K562 (cell line): Measurements from ENCODE around the gene LRGUK. TPM values are rescaled to one million over a fixed set of nuclear protein-coding genes. Genes with fewer than 3 reads are reported as not detected.

ENCODE experiments used
- CTBP1 ChIP-seq: fragments of 450-650 bp; IDR thresholded peaks from 2 replicates; pipeline ENCODE4 v1.6.1; 2016; ENCODE audit warnings: borderline replicate concordance
- EZH2 ChIP-seq: IDR thresholded peaks from 2 replicates; pipeline ENCODE4 v1.6.1; 2012; ENCODE audit warnings: low read depth, mild to moderate bottlenecking, inconsistent platforms, low read length, borderline replicate concordance
- MXI1 ChIP-seq: IDR thresholded peaks from 2 replicates; pipeline ENCODE4 v1.6.1; 2011; ENCODE audit warnings: low read depth, mild to moderate bottlenecking, improper control_type of control experiment, low read length
- NFIX ChIP-seq: fragments of 250-450 bp; sonication (Bioruptor Pico); IDR thresholded peaks from 2 replicates; pipeline ENCODE4 v1.4.0; 2020; ENCODE audit warnings: low read depth, mild to moderate bottlenecking, moderate library complexity
- PPARD ChIP-seq: fragments of 250-450 bp; sonication (Bioruptor Pico); IDR thresholded peaks from 2 replicates; pipeline ENCODE4 v1.8.0; 2022; ENCODE audit warnings: inconsistent platforms, mild to moderate bottlenecking, moderate library complexity
- PRPF4 ChIP-seq: fragments of 200-400 bp; formaldehyde crosslinking; IDR thresholded peaks from one replicate; pipeline ENCODE4 v1.6.1; 2017; ENCODE audit warnings: low read length, low read depth, mild to moderate bottlenecking; ENCODE audit not compliant: insufficient read depth, poor library complexity, severe bottlenecking
- RFX1 ChIP-seq: fragments of 450-650 bp; IDR thresholded peaks from 2 replicates; pipeline ENCODE4 v1.6.1; 2016; ENCODE audit warnings: mild to moderate bottlenecking, moderate library complexity
- TBP ChIP-seq: optimal IDR thresholded peaks from 2 replicates; pipeline ENCODE3; 2011; ENCODE audit warnings: low read depth, low read length, improper control_type of control experiment
- TEAD1 ChIP-seq, 2 experiments: fragments of 450-650 bp in 1 of 2; sonication (generic) in 1 of 2; formaldehyde crosslinking; IDR thresholded peaks; 2 replicates each; pipeline versions ENCODE4 v1.4.0 to v1.8.0; 2020 to 2022; ENCODE audit warnings: mild to moderate bottlenecking in 2 of 2, missing genetic modification reagents in 1 of 2
- THRAP3 ChIP-seq: fragments of 450-650 bp; IDR thresholded peaks from 2 replicates; pipeline ENCODE4 v1.6.1; 2016; ENCODE audit warnings: mild to moderate bottlenecking, inconsistent platforms, borderline replicate concordance
- polyA plus RNA-seq, 8 experiments: library from polyadenylated mRNA; depleted of rRNA in 4 of 8; stranded (reverse) in 5 of 8; unstranded in 3 of 8; fragments of >200 nt; fragmentation: Nextera tagmentation in 2 of 8; fragmentation: Illumina TruSeq in 1 of 8; extraction: Ambion mirVana in 2 of 8; extraction: Trizol in 1 of 8; gene quantifications; 2 replicates each; pipeline versions ENCODE4 v1.2.1 to v1.2.3, GENCODE V29; 2011 to 2014; ENCODE audit warnings: inconsistent platforms in 1 of 8, missing spikeins in 1 of 8
- total RNA-seq, 7 experiments: library from RNA; depleted of rRNA in 6 of 7; stranded (reverse); fragments of >200 nt in 6 of 7; fragmentation: Illumina TruSeq in 2 of 7; extraction: Trizol in 2 of 7; gene quantifications; 2 replicates each; pipeline versions ENCODE4 v1.2.1 to v1.2.3, GENCODE V29; 2011 to 2021; ENCODE audit warnings: low replicate concordance in 1 of 7
- TF ChIP-seq, protein P1 (sequence below): fragments of 250-450 bp; sonication (Bioruptor Pico); IDR thresholded peaks from 2 replicates; pipeline ENCODE4 v1.4.0; 2020; ENCODE audit warnings: borderline replicate concordance
- TF ChIP-seq, protein P2 (sequence below): sonication (generic); formaldehyde crosslinking; IDR thresholded peaks from 2 replicates; pipeline ENCODE4 v1.4.0; 2020; ENCODE audit warnings: mild to moderate bottlenecking, missing genetic modification reagents
- TF ChIP-seq, protein P3 (sequence below), 2 experiments: fragments of 250-450 bp in 1 of 2; fragments of 450-650 bp in 1 of 2; sonication (Bioruptor Pico) in 1 of 2; IDR thresholded peaks; 2 replicates each; pipeline versions ENCODE4 v1.6.1 to v1.8.0; 2016 to 2021; ENCODE audit warnings: mild to moderate bottlenecking in 2 of 2, moderate library complexity in 2 of 2, missing compliant biosample characterization in 1 of 2, missing genetic modification characterization in 1 of 2
- TF ChIP-seq, protein P4 (sequence below): sonication (generic); formaldehyde crosslinking; IDR thresholded peaks from 2 replicates; pipeline ENCODE4 v1.8.0; 2022; ENCODE audit warnings: mild to moderate bottlenecking, low read depth, missing genetic modification reagents
- TF ChIP-seq, protein P5 (sequence below): fragments of 450-650 bp; formaldehyde crosslinking; IDR thresholded peaks from 2 replicates; pipeline ENCODE4 v1.4.0; 2020; ENCODE audit warnings: mild to moderate bottlenecking, moderate library complexity

LRGUK gene
- total and polyA plus RNA-seq, 9 of the 15 experiments (the other 6 are each of a cell fraction or from before 2014, with no cell fraction given), result 0.04 to 0.33 (median 0.18) TPM

DNA sequence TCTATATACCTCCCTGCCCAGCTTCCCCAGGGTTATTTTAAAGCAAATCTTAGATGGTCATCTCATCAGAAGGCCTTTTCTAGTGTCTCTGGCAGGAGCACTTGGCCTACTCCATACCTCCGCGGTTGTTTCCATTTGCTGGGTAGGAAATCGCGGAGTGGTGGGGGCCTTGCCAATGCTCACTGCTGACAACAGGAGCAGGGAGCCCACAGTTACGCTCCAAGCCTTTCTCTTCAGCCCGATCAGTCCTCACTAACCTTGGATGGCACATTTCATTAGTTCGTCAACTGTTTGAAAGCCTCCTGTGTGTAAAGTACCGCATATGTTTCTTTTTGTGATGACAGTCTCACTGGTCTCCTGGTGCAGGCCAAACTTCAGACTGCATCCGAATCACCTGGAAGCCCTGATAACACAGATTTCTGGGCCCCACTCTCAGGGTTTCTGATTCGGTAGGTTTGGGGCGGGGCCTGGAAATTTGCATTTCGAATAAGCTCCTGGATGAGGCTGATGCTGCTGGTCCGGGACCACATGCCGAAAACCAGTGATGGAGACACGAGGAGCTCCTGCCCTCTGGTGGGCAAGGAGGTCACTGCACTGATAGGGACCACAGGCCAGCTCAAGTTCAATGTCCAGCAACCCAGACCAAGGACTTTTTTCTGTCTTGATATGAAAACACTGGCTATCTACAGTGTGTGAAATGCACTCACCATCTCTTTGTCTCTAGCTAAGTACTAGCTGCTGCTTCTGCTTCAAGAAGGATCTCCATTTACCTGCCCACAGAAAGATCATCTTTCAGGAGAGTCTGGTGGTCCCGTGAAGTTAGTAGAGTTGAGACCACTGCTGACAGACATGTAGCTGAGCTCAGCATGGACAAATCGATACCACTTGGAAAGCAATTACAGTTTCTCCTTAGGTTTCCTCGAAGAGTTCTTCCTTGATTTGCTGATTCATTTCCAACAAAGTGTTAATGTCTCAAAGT lies 14.0 kb downstream of the LRGUK start (continued):
- TF ChIP-seq, protein P1, sequence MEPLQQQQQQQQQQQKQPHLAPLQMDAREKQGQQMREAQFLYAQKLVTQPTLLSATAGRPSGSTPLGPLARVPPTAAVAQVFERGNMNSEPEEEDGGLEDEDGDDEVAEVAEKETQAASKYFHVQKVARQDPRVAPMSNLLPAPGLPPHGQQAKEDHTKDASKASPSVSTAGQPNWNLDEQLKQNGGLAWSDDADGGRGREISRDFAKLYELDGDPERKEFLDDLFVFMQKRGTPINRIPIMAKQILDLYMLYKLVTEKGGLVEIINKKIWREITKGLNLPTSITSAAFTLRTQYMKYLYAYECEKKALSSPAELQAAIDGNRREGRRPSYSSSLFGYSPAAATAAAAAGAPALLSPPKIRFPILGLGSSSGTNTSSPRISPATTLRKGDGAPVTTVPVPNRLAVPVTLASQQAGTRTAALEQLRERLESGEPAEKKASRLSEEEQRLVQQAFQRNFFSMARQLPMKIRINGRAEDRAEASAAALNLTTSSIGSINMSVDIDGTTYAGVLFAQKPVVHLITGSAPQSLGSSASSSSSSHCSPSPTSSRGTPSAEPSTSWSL (CRISPR knock-in tag), result no peak
- TF ChIP-seq TBP (peak; percentile 26), PPARD (CRISPR knock-in tag) (no peak), RFX1 (no peak), NFIX (CRISPR knock-in tag) (no peak), EZH2 (no peak), THRAP3 (no peak), CTBP1 (peak; percentile 92), MXI1 (no peak), PRPF4 (no peak), TEAD1 (CRISPR knock-in tag; IDR thresholded peaks at IDR 0.05) (0 out of 4 replicates have a peak, but pooled peaks of 1 of the 2 experiments have one; percentile 62)
- TF ChIP-seq, protein P2, sequence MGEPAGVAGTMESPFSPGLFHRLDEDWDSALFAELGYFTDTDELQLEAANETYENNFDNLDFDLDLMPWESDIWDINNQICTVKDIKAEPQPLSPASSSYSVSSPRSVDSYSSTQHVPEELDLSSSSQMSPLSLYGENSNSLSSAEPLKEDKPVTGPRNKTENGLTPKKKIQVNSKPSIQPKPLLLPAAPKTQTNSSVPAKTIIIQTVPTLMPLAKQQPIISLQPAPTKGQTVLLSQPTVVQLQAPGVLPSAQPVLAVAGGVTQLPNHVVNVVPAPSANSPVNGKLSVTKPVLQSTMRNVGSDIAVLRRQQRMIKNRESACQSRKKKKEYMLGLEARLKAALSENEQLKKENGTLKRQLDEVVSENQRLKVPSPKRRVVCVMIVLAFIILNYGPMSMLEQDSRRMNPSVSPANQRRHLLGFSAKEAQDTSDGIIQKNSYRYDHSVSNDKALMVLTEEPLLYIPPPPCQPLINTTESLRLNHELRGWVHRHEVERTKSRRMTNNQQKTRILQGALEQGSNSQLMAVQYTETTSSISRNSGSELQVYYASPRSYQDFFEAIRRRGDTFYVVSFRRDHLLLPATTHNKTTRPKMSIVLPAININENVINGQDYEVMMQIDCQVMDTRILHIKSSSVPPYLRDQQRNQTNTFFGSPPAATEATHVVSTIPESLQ, result no peak
- TF ChIP-seq, protein P3, sequence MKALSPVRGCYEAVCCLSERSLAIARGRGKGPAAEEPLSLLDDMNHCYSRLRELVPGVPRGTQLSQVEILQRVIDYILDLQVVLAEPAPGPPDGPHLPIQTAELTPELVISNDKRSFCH (CRISPR knock-in tag; IDR thresholded peaks at IDR 0.05), result no peak
- TF ChIP-seq, protein P3 (tag; IDR thresholded peaks at IDR 0.05), result no peak
- TF ChIP-seq, protein P4, sequence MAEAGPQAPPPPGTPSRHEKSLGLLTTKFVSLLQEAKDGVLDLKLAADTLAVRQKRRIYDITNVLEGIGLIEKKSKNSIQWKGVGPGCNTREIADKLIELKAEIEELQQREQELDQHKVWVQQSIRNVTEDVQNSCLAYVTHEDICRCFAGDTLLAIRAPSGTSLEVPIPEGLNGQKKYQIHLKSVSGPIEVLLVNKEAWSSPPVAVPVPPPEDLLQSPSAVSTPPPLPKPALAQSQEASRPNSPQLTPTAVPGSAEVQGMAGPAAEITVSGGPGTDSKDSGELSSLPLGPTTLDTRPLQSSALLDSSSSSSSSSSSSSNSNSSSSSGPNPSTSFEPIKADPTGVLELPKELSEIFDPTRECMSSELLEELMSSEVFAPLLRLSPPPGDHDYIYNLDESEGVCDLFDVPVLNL (CRISPR knock-in tag), result no peak
- TF ChIP-seq, protein P5, sequence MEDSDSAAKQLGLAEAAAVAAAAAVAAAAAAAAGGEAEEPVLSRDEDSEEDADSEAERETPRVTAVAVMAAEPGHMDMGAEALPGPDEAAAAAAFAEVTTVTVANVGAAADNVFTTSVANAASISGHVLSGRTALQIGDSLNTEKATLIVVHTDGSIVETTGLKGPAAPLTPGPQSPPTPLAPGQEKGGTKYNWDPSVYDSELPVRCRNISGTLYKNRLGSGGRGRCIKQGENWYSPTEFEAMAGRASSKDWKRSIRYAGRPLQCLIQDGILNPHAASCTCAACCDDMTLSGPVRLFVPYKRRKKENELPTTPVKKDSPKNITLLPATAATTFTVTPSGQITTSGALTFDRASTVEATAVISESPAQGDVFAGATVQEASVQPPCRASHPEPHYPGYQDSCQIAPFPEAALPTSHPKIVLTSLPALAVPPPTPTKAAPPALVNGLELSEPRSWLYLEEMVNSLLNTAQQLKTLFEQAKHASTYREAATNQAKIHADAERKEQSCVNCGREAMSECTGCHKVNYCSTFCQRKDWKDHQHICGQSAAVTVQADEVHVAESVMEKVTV (CRISPR knock-in tag), result peak; percentile 88
